Measurements from ENCODE around the gene IP6K3.

The IP6K3 gene

DNA sequence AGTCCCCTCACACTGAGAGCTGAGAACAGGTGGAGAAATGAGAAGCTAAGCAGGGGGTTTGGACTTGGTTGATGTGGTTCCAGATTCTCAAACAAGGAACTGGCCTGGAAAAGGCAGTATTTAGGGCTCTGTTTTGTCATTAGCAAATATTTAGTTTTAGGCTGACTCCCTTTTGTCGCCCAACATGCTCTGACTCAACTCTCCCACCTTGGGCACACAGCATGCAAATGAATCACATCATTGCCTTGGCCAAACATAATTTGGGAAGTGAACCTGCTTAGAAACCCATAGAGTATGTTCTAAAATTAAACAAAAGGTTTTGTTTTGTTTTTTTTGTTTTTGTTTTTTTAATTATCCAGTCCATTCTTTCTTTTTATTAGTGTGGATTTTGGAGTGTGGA lies 25.7 kb downstream of the IP6K3 start:
- DNase-seq = peak in 1 of 2 donors; percentile 26

DNA sequence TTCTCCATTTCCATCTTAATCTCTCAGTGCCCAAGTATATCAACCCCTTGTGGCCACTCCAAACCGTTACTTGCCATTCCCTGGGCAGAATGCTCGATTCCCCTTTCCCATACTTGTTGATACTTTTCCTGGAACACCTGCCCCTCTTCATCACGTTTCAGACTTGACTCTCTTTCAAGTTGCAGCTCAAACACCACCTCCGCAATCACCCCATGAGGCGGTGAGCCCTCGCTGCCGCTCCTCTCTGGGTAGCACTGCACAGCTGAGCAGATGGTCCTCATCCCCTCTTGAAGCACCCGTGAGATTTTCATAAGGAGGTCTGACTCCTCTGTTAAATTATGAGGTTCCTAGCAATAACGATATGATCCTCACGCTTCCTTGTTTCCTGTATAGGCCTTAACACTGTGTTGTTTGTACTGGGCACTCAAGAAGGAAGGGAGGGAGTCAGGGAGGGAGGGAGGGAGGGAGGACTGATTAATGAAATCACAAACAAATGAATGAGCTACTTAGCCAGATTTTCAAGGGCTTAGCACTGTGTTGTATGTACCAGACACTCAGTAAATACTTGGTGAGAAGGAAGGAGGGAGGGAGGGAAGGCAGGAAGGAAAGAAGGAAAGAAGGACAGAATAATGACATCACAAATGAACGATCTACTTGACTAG lies 27.2 kb downstream of the IP6K3 start:
- DNase-seq = no peak

DNA sequence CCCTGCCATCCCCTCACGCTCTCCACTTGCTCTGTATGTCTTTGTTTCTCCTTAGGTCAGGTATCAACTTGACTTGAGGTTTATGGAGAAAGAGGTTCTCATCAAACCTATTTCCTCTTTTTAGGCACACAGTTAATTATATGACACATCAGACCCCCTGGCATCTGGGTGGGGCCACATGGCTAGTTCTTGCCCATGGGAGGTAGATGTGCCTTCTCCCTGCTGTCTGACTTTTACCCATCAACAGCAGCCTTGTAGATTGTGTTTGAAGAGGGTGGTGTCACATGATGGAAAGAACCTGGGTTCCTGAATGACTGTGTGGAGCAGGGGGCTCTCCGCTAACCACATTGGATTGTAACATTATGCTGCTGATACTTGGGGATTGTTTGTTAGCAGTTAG lies 28.0 kb downstream of the IP6K3 start:
- no peak for DNase-seq

DNA sequence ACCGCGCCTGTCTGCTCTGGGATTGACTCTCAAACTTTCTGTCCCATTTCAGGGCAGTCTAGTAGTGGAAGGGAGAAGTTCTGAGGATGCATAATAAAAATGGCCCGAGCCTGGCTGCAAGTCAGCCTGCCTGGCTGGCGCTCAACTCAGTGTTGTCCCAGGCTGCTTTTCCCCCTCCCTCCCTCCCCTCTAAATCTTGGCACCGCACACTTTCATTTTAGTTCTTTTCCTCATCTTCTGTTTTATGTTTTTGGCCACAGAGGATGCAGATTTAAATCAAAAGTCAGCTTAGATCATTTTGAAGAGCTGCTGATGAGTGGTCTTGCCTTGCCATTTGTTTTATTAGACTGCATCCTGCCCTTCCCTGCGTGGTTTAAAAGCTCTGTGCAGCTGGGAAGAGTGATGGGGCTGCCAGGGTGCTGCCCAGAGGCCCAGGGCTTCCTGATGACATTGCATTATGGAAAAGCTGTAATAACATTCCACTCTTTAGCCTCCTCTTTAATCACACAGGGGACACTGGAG lies 28.7 kb downstream of the IP6K3 start:
- no peak for DNase-seq

DNA sequence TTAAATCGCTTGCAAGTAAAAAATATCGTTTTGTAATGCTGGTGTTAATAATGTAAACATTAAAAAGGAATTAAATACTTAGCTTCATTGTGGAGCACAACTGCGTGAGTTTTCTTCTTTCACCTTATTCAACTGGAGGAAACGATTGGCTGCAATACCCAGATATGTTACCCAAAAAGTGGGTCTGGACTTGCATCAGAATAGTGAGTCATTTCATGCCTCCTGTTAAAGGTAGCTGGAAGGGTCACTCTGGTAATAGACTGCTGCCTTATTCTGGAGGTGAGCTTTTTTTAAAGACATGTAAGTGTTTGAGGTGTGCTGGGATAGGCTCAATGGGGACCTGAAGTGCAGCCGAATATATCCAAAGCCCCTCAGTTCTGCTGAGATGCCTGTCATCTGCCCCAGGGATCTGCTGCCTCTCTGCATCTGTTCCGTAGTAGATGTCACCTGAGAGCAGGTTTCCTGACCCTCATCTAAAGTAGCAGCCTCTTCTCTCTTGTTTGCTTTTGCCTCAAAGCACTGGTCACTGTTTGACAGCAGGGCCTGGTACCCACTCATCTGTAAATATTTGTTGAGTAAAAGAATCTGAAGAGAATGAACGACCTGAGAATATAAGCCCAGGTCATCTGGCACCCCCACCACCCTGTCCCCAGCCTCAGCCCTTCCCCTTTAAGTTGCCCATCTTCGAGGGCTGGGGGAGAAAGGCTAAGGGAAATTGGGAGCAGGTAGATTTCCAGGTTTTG lies 29.6 kb downstream of the IP6K3 start:
- no peak for DNase-seq

DNA sequence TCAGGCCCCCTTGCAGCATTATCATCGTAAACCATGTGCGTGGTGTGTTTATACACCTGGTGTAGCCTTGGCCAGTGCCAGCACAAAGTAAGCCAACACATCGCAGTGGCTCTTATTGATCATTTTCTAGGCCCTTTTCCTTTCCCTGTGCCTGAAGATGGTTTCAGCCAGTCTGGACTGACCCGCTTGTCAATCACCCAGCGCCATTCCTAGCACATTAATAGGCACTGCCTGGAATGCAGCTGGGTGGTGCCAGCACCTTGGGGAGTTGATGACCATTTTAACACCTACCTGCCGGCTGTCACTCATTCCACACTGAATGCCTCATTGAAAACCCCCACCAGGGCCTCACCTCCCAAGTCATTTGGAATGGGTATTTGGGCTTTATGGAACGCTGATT lies 30.3 kb downstream of the IP6K3 start:
- DNase-seq = no peak

DNA sequence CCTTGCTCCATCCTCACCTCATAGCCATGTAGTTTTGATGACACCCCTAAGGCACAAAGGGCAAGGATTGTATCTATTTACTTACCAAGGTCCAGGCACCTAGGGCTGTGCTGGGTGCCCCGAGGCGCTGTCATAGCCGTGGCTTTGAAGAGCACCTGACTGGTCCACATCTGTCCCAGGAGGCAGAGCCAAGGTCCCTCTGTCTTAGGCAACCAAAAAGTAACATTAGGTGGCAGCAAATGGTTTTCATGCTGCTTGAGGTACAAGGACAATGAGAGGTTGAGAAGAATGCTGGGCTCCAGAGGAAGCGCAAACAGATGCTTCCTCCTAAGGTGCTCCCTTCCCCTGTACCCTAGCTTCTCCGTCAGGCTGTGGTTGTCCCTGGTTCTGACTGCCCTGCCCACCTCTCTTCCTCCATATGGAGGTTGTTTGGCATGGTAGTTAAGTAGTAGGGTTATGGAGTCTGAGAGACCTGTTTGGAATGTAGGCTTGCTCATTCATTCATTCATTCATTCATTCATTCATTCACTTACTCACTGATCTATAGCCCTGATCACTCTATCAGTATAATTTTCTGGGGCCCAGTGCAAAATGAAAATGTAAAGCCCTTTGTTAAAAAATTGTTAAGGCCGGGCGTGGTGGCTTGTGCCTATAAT lies 32.2 kb downstream of the IP6K3 start:
- DNase-seq = no peak

DNA sequence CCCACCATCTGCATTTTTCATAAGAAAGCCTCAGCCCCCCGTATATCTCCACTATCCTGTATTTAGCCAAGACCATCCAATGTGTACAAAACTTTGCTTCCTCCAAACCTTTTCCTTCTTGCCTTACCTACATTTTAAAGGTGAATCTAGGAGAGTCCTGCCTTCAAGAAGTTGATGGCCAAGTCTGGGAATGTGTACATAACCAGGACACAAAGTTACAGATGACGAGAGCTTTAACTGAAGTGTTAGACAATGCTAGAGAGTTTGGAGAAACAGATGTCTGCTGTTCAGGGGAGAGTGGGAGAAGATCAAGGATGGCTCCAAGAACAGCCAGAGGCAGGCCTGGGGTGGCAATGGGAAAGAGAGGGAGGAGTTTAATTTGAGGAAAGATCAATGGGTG lies 32.9 kb downstream of the IP6K3 start:
- DNase-seq = no peak

DNA sequence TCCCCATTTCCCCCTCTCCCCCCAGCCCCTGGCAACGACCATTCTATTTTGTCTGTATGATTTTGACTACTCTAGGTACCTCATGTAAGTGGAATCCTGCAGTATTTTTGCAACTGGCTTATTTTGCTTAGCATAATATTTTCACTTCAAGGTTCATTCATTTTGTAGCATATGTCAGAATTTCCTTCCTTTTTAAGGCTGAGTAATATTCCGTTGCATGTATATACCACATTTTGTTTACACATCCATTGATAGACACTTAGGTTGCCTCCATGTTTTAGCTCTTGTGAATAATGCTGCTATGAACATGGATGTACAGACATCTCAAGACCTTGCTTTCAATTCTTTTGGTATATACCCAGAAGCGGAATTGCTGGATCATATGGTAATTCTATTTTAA lies 33.8 kb downstream of the IP6K3 start:
- peak in 1 of 2 donors; percentile 2 for DNase-seq

DNA sequence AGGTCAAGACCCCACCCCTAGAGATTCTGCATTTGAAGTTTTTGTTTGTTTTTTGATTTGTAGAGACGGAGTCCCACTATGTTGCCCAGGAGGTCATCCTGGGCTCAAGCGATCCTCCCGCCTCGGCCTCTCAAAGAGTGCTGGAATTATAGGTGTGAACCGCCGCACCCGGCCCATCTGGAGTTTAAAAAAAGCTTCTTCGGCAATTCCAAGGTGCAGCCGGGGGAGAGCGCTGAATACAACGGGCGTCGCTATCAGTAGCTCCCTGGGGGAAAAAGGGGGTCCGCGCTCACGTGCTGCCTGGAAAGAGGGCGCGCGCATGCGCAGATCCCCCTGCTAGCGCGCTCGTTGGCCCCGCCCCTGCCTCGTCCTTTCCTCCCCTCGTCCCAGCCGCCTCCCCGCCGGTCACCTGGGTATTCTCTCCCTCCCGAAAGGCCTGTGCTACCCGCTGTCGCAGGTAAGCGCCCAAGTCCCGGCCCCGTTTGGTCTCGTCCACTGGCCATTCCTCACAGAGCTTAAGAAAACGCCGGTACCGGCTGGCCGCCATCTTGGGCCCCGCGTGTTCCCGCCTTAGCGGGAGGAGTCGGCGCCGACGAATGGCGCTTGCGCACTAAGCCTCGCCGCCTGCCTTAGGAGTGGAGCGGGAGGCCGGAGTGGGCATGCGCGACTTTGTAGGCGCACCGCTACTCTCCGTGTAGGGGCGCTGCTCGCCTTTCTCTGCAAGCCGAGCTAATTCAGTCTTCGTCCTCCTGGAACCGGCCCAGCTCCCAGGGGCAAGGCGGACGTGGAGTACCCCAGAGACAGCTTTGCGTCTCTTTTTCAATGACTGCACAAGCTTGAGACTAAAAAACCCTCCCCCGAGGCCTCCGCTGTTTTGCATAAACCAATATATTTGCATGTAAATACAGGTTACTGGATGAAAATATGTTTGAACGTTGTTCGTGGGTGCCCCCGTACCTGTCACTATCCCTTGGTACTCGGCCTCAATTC lies 35.3 kb downstream of the IP6K3 start, which contains the start of gene UQCC2:
UQCC2 (minus strand) TSS at position 561 of the 990 bp plus-strand sequence; CDS start at position 547, 14 bp downstream.
- DNase-seq = peak; percentile 97 to 99

DNA sequence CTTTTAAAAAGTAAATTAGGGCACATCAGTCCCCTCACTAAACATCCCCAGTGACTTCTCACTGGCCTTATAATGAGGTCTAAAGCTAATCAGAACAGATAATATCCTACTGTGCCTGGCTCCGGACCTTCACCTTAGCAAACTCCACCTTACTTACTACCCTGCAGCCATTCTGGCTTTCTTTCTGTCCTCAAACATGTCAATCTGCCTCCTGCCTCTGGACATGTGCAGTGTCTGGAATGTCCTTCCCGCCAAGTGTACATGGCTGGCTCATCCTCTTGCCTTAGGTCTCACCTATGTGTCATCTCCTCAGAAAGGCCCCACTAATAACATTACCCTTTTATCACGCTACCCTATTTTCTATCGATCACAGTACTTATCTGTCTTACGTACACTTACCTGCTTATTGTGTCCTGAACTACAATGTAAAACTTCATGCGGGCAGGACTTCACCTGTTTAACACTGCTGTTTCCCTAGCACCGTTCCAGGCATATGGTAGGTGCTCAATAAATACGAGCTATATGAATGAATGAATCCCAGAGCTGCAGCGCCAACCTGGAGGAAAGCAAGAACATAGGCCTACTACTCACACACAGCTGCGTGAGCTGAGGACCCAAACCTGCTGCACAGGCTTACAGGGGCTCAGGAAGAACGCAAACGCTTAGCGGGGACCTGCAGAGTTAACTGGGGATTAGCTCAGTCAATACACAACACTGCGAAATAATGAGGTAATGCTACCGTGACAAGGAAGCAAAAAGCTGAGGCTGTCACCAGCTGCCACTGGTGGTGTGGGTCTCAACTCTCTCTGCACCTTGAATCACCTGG lies 36.2 kb downstream of the IP6K3 start:
- DNase-seq = peak; percentile 4 to 8

DNA sequence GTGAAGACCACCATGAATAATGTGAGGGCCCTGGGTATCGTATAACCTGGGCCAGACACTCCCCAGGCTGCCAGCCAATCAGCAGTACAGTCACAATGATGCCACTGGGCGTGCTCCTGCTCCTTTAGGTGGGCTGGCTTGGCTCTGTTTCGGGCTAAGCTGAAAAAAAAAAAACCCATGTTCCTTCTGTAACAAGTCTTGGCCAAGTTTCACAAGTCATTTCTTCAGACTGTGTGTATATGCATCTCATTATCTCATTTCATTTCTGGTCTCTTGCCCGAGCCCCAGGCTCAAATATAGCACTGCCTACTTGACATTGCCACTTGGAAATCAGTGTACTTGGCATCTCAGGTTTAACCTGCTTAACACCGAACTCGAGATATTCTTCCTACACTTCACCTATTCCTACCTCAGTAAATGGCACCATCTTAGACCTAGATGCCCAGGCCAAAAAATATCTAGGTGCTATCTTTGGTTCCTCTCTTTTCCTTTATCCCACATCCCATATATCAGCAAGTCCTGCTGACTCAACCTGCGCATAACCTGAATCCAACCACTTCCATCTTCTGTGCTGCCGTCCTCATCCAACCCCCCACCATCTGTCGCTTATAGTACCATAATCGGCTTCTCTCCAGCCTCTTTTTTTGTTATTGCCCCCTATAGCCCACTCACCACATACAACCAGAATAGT lies 37.0 kb downstream of the IP6K3 start:
- no peak for DNase-seq

DNA sequence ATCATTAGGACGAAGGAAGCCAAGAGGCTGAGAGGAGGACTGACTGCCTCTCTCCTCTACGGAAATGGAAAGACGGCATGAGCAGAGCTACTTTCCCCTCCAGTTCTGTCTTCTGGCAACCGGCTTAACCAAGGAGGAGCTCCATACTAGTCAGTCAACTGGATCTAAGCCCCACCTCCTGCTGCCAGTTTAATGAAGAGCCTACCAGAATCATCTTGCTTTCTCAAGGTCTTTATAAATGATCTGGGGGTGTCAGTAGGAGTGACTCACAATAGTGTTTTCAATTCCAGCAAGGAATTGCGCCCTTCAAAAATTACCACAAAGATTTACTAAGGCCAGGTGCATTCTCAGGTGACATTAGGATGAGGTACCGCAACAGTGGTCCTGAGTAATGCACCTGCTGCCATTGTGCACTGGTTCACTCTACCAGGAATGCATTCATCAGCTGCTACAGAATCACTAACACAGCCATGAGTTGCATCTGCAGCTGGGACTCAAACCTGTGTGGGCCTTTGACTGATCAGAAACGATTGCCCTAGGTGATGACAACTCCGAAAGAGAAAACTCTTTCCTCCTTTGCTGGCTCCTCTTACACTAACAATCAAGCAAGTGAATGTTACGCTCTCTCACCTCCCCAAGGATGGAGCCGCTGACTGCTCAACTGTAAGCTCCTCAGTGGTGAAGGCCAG lies 38.0 kb downstream of the IP6K3 start:
- no peak for DNase-seq

DNA sequence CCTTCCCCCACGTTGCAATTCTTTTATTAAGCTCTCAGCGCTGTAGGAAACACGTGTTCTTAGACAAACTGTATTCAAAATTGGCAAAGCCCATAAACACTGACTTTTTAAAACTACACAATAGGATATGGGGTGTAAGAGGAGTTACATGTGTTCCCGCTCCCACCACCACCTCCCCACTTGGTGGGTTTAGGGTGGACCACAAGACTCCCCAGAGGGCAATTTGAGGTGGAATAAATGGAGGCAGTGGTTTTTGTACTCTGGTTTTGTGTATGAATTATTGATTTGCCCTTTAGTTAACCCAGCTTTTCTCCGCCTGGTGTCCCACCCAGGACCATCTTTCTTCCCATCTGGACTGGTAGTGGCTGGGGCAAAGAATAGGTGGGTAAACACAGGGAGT lies 38.9 kb downstream of the IP6K3 start:
- DNase-seq = no peak

DNA sequence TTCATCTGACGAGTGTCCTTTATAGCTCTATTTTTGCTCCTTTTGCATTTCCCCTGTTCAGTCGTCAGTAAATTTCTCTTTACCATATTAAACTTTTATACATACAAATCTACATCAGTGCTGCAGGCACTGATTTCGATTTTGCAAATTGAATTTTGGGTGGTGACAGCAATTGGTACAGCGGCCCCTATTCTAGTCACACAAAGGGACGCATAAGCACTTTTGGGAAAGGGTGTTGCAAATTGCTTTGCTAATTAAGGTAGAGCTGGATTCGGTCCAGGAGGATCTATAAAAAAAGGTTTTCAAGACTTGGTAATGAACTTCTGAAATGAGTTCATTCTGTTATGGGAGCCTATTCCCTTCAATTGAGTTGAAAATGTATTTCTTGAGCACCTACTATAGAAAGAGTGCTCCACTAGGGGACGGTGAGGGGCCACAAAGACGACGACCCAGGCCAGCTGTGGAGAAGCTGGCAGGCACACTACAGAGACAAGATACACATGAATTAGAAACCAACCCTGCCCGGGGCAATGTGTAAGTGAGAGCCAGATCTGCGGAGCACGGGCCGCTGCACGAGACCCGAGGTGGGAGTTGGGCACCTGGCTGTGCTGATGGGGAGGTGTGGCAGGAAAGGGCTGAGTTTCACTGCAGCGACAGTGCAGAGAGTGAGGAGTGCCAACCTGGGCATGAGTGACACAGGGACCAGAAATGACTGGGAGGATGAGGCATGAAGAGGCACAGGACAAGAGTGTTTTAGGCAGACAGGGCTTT lies 40.6 kb downstream of the IP6K3 start:
- no peak for DNase-seq

DNA sequence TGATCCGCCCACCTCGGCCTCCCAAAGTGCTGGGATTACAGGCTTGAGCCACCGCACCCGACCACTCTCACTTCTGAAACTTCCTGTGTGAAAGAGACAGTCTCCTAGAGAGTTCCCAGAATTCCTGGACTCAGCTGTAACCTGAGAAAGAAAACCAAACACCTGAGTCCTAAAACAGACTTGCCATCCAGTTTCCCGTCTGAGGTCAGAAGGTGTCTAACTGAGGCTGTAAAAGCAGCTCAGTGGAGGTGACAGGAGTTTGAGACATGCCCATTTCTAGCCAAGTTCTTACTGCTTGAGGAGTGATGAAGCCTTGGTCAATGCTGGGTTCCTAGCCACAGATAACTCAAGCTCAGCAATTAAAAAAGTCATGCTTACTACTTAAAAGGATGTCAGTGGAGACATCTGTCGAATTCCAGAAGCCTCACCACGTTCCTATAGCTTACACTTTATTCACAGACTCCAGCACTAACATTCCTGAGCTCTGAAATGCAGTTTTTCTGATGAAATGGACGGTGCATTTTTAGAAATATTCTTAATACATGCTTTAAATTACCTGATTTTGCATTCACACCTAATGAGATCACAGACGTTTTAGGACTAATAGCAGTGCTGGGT lies 41.3 kb downstream of the IP6K3 start:
- no peak for DNase-seq

DNA sequence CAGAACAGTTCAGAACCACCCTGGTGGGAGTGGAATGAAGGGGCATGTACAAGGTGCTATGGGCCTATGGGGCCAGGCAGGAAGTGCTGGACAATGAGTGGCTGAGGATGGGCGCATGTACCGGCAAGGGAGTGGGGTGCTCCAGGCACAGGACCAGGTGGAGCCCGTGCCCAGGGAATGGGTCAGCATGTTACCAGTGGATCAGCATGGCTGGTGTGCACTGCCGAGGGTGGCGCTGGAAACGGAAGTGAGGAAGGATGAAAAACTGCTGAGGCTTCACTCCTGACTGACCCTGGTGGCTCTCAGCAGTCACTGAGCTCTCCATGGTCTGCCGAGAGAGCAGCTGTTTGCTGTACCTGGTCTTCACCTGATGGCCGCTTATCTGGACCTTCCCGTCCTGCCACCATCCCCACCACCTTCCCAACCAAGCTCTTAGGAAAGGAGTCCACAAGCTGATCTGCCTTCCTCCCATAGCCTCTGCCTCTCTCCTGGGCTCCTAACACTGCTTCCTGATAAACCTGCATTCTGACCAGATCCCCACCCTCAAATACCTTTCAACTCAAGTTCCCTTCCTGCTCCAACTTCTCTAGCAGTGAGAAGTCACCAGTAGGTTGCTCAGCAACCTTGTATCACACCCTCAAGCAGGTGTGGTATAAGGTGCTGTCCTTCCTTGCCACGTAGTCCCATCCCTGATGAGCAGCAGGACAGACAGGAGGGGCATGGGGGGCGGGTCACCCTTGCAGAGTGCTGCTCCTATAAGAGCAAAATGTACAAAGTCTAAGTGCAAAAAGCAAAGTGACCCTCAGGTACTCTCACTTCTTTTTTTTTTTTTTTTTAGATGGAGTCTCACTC lies 42.3 kb downstream of the IP6K3 start:
- no peak for DNase-seq
